PC-9 (cell line): Measurements from ENCODE around the gene SST. TPM values are rescaled to one million over a fixed set of nuclear protein-coding genes. Genes with fewer than 3 reads are reported as not detected.

Source experiments
- BruUV-seq: library from RNA; stranded (reverse); fragments of 400-500 nt; replicated peaks from 2 replicates; lab custom pipeline; 2021; lab: Mats Ljungman, UMichigan
- CTCF ChIA-PET: fragments of 300-600 bp; sonication (Branson Sonifier 250); formaldehyde crosslinking; loops from one replicate; lab custom pipeline; 2022; ENCODE audit warnings: antibody characterized with exemption; lab: Charles Lee
- POLR2A ChIA-PET: fragments of 300-600 bp; sonication (Branson Sonifier 250); formaldehyde crosslinking; loops from one replicate; lab custom pipeline; 2022; ENCODE audit warnings: antibody characterized with exemption; ENCODE audit not compliant: unreplicated experiment; lab: Charles Lee
- DNase-seq, 2 experiments: peaks; one replicate each; pipeline versions ENCODE4 v3.0.0 to v3.0.0-alpha.2; 2015 to 2022; ENCODE audit warnings: mixed read lengths in 1 of 2
- H2AFZ ChIP-seq: fragments of 200-600 bp; sonication (generic); 2 replicates; pipeline ENCODE4 v1.8.1; 2017; ENCODE audit warnings: antibody characterized with exemption
- H3F3A ChIP-seq: fragments of 200-600 bp; sonication (generic); 2 replicates; pipeline ENCODE4 v1.8.1; 2017; ENCODE audit warnings: antibody characterized with exemption, mild to moderate bottlenecking, low read depth; ENCODE audit not compliant: insufficient read depth
- H3K27ac ChIP-seq: fragments of 200-600 bp; sonication (generic); 2 replicates; pipeline ENCODE4 v1.6.1; 2016; ENCODE audit warnings: mixed run types
- H3K27me3 ChIP-seq: fragments of 200-600 bp; sonication (generic); 2 replicates; pipeline ENCODE4 v1.6.1; 2016; ENCODE audit warnings: low read depth, mixed run types; ENCODE audit not compliant: insufficient read depth
- H3K36me3 ChIP-seq: fragments of 200-600 bp; sonication (generic); 2 replicates; pipeline ENCODE4 v1.6.1; 2016; ENCODE audit warnings: low read depth, mixed run types
- H3K4me1 ChIP-seq: fragments of 200-600 bp; sonication (generic); replicated peaks from 2 replicates; pipeline ENCODE4 v1.6.1; 2016; ENCODE audit warnings: mixed run types; ENCODE audit not compliant: insufficient read depth
- H3K4me2 ChIP-seq: fragments of 200-600 bp; sonication (generic); 2 replicates; pipeline ENCODE4 v1.6.1; 2017; ENCODE audit warnings: mixed run types
- H3K4me3 ChIP-seq: fragments of 200-600 bp; sonication (generic); 2 replicates; pipeline ENCODE4 v1.6.1; 2016; ENCODE audit warnings: mixed run types
- H3K79me2 ChIP-seq: fragments of 200-600 bp; sonication (generic); 2 replicates; pipeline ENCODE4 v1.6.1; 2017; ENCODE audit warnings: low read depth, mixed run types
- H3K9me2 ChIP-seq: fragments of 200-600 bp; sonication (generic); 2 replicates; pipeline ENCODE4 v1.8.1; 2017; ENCODE audit warnings: mild to moderate bottlenecking; ENCODE audit not compliant: insufficient read depth
- H3K9me3 ChIP-seq: fragments of 200-600 bp; sonication (generic); 2 replicates; pipeline ENCODE4 v1.8.1; 2016; ENCODE audit warnings: low read depth; ENCODE audit not compliant: insufficient read depth
- H4K20me1 ChIP-seq: fragments of 200-600 bp; sonication (generic); 2 replicates; pipeline ENCODE4 v1.8.1; 2017; ENCODE audit not compliant: insufficient read depth
- CTCF ChIP-seq: fragments of 200-600 bp; sonication (generic); conservative IDR thresholded peaks from 2 replicates; pipeline ENCODE4 v1.6.1; 2017; ENCODE audit warnings: mixed run types, antibody characterized with exemption, mild to moderate bottlenecking, moderate library complexity
- EZH2 ChIP-seq: fragments of 200-600 bp; sonication (generic); IDR thresholded peaks from 2 replicates; pipeline ENCODE4 v1.8.0; 2017; ENCODE audit warnings: antibody characterized with exemption, low read depth
- intact Hi-C: fragments of 100-400 bp; cut with micrococcal nuclease; formaldehyde crosslinking; loops from one replicate; pipeline ENCODE4 v1.10.0; 2022; ENCODE audit not compliant: unreplicated experiment
- total RNA-seq: library from RNA; stranded (reverse); gene quantifications from 2 replicates; pipeline ENCODE4 v1.2.3, GENCODE V29; 2021

The SST gene
- total RNA-seq, 1 experiment from 2014 or later = not detected

- BruUV-seq = no TSS peak
- Histone ChIP-seq H4K20me1 (no peaks in the 10 kb centered on the region), H3K79me2 (no peaks in the 10 kb centered on the region), H3K36me3 (no peaks in the 10 kb centered on the region), H3K9me3 (no peaks in the 10 kb centered on the region), H3K4me1 (no peaks in the 10 kb centered on the region), H3K27me3 (peaks cover 90% of the 10 kb centered on the region), H3K27ac (no peak overlapping the region), H3K9me2 (no peaks in the 10 kb centered on the region), H3F3A (no peaks in the 10 kb centered on the region), H3K4me3 (no peak overlapping the region), H3K4me2 (no peak overlapping the region), H2AFZ (no peak overlapping the region)
- no peak for DNase-seq
- CTCF ChIA-PET = no interaction called here
- POLR2A ChIA-PET = no interaction called here
- no peak for TF ChIP-seq EZH2
- no peak for TF ChIP-seq CTCF
- intact Hi-C loops = no loop called here
Observed at GRCh38 chr3:187665010-187665409, 5.2 kb downstream of the SST start.

- Histone ChIP-seq H3K36me3 (no peaks in the 10 kb centered on the region), H3F3A (no peaks in the 10 kb centered on the region), H3K79me2 (no peaks in the 10 kb centered on the region), H2AFZ (no peak overlapping the region), H3K27ac (no peak overlapping the region), H3K27me3 (peaks cover 71% of the 10 kb centered on the region), H3K4me3 (no peak overlapping the region), H3K4me1 (no peaks in the 10 kb centered on the region), H3K4me2 (no peak overlapping the region), H3K9me2 (0 out of 2 replicates have a peak, but pooled peaks cover 4% of the 10 kb centered on the region), H4K20me1 (no peaks in the 10 kb centered on the region), H3K9me3 (no peaks in the 10 kb centered on the region)
- POLR2A ChIA-PET = no interaction called here
- CTCF ChIA-PET = no interaction called here
- BruUV-seq = no TSS peak
- no peak for DNase-seq
- TF ChIP-seq EZH2 (no peak), CTCF (no peak)
- intact Hi-C loops = no loop called here
Observed at GRCh38 chr3:187662848-187663409, 7.3 kb downstream of the SST start.

- H3K79me2 ChIP-seq = no peaks in the 10 kb centered on the region
- no peak for DNase-seq
- peaks cover 60% of the 10 kb centered on the region for H3K27me3 ChIP-seq
- H3K9me3 ChIP-seq = no peaks in the 10 kb centered on the region
- H3K4me3 ChIP-seq = no peak overlapping the region
- no peaks in the 10 kb centered on the region for H3K36me3 ChIP-seq
- 0 out of 2 replicates have a peak, but pooled peaks cover 4% of the 10 kb centered on the region for H3K9me2 ChIP-seq
- H3K27ac ChIP-seq = no peak overlapping the region
- H3K4me1 ChIP-seq = no peaks in the 10 kb centered on the region
- no TSS peak for BruUV-seq
- intact Hi-C loops = no loop called here
- H3K4me2 ChIP-seq = no peak overlapping the region
- no peak overlapping the region for H2AFZ ChIP-seq
- TF ChIP-seq EZH2 = no peak
- no peak for TF ChIP-seq CTCF
- no peaks in the 10 kb centered on the region for H3F3A ChIP-seq
- ChIA-PET POLR2A (no interaction called here), CTCF (no interaction called here)
- no peaks in the 10 kb centered on the region for H4K20me1 ChIP-seq
Observed at GRCh38 chr3:187661267-187661666, 8.9 kb downstream of the SST start.
